Sigmoid colon (tissue), 7 donors: ENCODE data around the gene RACGAP1. TPM values are rescaled to one million over a fixed set of nuclear protein-coding genes. Genes with fewer than 3 reads are reported as not detected.

Experiments used
- DNase-seq: peaks from one replicate; pipeline ENCODE4 v3.0.0-alpha.2; 2019
- H3K27ac ChIP-seq, 4 donors: fragments of 200-600 bp; sonication (generic); one replicate each; pipeline ENCODE4 v1.5.1; 2016 to 2019; ENCODE audit warnings: mild to moderate bottlenecking in 1 of 4
- H3K27me3 ChIP-seq, 3 donors: fragments of 200-600 bp; sonication (generic); one replicate each; pipeline ENCODE4 v1.5.1; 2019; ENCODE audit warnings: mild to moderate bottlenecking in 1 of 3
- H3K36me3 ChIP-seq, 4 donors: fragments of 200-600 bp; sonication (generic); one replicate each; pipeline ENCODE4 v1.5.1; 2016 to 2019
- H3K4me1 ChIP-seq, 4 donors: fragments of 200-600 bp; sonication (generic); one replicate each; pipeline ENCODE4 v1.5.1; 2017 to 2019
- H3K4me3 ChIP-seq, 4 donors: fragments of 200-600 bp; sonication (generic); one replicate each; pipeline ENCODE4 v1.5.1; 2017 to 2019; ENCODE audit warnings: mild to moderate bottlenecking in 2 of 4, moderate library complexity in 1 of 4
- H3K9me3 ChIP-seq, 4 donors: fragments of 200-600 bp in 3 of 4; sonication (generic) in 3 of 4; one replicate each; pipeline versions ENCODE4 v1.5.1 to v1.6.1; 2013 to 2019
- EP300 ChIP-seq, 4 donors: sonication (generic); formaldehyde crosslinking; IDR thresholded peaks; one replicate each; pipeline ENCODE4 v1.6.1; 2017; ENCODE audit warnings: antibody characterized with exemption in 4 of 4
- POLR2A ChIP-seq, 2 donors: fragments of 450-650 bp; IDR thresholded peaks; one replicate each; pipeline ENCODE4 v1.6.1; 2016; ENCODE audit warnings: antibody characterized with exemption in 2 of 2, mild to moderate bottlenecking in 2 of 2, moderate library complexity in 2 of 2
- POLR2AphosphoS5 ChIP-seq, 4 donors: sonication (generic); formaldehyde crosslinking; IDR thresholded peaks; one replicate each; pipeline ENCODE4 v1.6.1; 2017; ENCODE audit warnings: antibody characterized with exemption in 4 of 4
- whole genome bisulfite sequencing, 2 donors: extraction: QIAGEN DNeasy Blood & Tissue Kit; methylation state at CpG; one replicate each; pipeline ENCODE4 v1.1.7; 2013; 5-methylcytosine and 5-hydroxymethylcytosine counted together
- intact Hi-C: fragments of 100-400 bp; cut with DNase I; formaldehyde crosslinking; loops from one replicate; pipeline ENCODE4 v1.15.1; 2023
- polyA plus RNA-seq, 3 donors: library from polyadenylated mRNA; stranded (reverse); fragments of 200-250 nt; gene quantifications; one replicate each; pipeline ENCODE4 v1.2.3, GENCODE V29; 2013
- total RNA-seq, 4 donors: library from RNA; depleted of rRNA; stranded (reverse); fragments of >200 nt; gene quantifications; one replicate each; pipeline ENCODE4 v1.1.0, GENCODE V29; 2016
- TF ChIP-seq, protein P1 (sequence below), 4 experiments: fragments of 450-650 bp in 3 of 4; fragments of 200-600 bp in 1 of 4; IDR thresholded peaks; one replicate each; pipeline ENCODE4 v1.5.1; 2016 to 2019; ENCODE audit warnings: antibody characterized with exemption in 4 of 4, mild to moderate bottlenecking in 3 of 4, moderate library complexity in 2 of 4
- donor health status: healthy with polysubstance abuse.
- donor health status: Bipolar disorder and iron deficiency.
- donor health status: healthy.

The RACGAP1 gene
- total and polyA plus RNA-seq, 7 donors, result 4.8 to 42.6 (median 22.5) TPM

- intact Hi-C loops, result no loop called here
- 85 to 95% methylated on average over 3 of the region's 3 CpGs for WGBS, 2 donors
- H3K27ac ChIP-seq, result no peak overlapping the region
- H3K4me3 ChIP-seq, result peak overlapping the region in 3 of 4 donors; percentile 25 to 37 (median 34)
- H3K36me3 ChIP-seq, result no peaks in the 10 kb centered on the region
- no peak for DNase-seq
- no peak for TF ChIP-seq EP300 (IDR thresholded peaks at IDR 0.05)
- no peak for TF ChIP-seq POLR2A (IDR thresholded peaks at IDR 0.05)
- TF ChIP-seq POLR2AphosphoS5 (IDR thresholded peaks at IDR 0.05), result no peak
- TF ChIP-seq, protein P1, sequence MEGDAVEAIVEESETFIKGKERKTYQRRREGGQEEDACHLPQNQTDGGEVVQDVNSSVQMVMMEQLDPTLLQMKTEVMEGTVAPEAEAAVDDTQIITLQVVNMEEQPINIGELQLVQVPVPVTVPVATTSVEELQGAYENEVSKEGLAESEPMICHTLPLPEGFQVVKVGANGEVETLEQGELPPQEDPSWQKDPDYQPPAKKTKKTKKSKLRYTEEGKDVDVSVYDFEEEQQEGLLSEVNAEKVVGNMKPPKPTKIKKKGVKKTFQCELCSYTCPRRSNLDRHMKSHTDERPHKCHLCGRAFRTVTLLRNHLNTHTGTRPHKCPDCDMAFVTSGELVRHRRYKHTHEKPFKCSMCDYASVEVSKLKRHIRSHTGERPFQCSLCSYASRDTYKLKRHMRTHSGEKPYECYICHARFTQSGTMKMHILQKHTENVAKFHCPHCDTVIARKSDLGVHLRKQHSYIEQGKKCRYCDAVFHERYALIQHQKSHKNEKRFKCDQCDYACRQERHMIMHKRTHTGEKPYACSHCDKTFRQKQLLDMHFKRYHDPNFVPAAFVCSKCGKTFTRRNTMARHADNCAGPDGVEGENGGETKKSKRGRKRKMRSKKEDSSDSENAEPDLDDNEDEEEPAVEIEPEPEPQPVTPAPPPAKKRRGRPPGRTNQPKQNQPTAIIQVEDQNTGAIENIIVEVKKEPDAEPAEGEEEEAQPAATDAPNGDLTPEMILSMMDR (IDR thresholded peaks at IDR 0.05), result no peak
- H3K9me3 ChIP-seq, result no peaks in the 10 kb centered on the region
- no peaks in the 10 kb centered on the region for H3K27me3 ChIP-seq
- H3K4me1 ChIP-seq, result peaks cover 0 to 16% (median 13%) of the 10 kb centered on the region in 4 donors
These were observed 24.8 kb upstream of the RACGAP1 start for GRCh38 chr12:50050119-50050385.

GRCh38 chr12:50049254-50050118, 24.2 kb upstream of the RACGAP1 start:
- no peak for DNase-seq
- Histone ChIP-seq H3K4me3 (no peak overlapping the region), H3K27me3 (no peaks in the 10 kb centered on the region), H3K27ac (no peak overlapping the region), H3K9me3 (no peaks in the 10 kb centered on the region), H3K4me1 (peaks cover 0 to 16% (median 13%) of the 10 kb centered on the region in 4 donors), H3K36me3 (no peaks in the 10 kb centered on the region)
- WGBS, 2 donors, result 86 to 89% methylated on average over 3 of the region's 3 CpGs
- no peak for TF ChIP-seq POLR2A (IDR thresholded peaks at IDR 0.05)
- intact Hi-C loops, result loop anchor here (10.0 kb wide), 1 partner anchor 185 kb away; no protein-coding TSS in a partner anchor

DNA sequence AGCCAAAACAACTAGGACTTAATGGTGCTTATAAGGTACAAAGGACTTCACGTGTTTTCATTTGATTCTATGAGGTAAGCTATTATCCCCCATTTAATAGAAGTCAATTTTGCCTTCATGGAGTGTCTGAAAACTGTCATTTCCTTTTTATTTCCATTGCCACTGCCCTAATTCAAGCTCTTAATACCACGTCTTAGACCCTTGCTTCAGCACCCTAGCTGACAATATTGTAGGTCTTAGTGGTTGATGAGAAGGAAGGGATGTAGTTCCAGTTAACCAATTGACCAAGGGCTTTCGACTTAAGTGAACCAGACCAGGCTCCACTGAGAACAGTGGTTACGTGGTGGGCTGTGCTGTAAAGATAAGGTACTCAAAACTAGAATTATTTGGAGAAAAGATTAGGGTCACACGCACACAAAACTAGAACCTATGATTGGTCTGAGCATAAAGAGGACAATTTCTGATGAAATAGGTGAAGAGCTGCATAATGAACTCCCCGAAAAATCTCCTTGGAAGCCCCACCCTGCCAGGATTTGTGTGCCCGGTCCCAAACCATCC, 22.5 kb upstream of the RACGAP1 start:
- Histone ChIP-seq H3K27ac (no peak overlapping the region), H3K36me3 (no peaks in the 10 kb centered on the region), H3K27me3 (no peaks in the 10 kb centered on the region), H3K4me3 (no peak overlapping the region), H3K4me1 (peaks cover 0 to 16% (median 13%) of the 10 kb centered on the region in 4 donors), H3K9me3 (no peaks in the 10 kb centered on the region)
- WGBS, 2 donors, result 89 to 92% methylated on average over 7 of the region's 7 CpGs
- no peak for DNase-seq
- intact Hi-C loops, result loop anchor here (10.0 kb wide), 1 partner anchor 183 kb away; no protein-coding TSS in a partner anchor
- TF ChIP-seq EP300 (IDR thresholded peaks at IDR 0.05) (no peak), POLR2AphosphoS5 (IDR thresholded peaks at IDR 0.05) (no peak), POLR2A (IDR thresholded peaks at IDR 0.05) (no peak)
- TF ChIP-seq, protein P1 (IDR thresholded peaks at IDR 0.05), result no peak

DNA sequence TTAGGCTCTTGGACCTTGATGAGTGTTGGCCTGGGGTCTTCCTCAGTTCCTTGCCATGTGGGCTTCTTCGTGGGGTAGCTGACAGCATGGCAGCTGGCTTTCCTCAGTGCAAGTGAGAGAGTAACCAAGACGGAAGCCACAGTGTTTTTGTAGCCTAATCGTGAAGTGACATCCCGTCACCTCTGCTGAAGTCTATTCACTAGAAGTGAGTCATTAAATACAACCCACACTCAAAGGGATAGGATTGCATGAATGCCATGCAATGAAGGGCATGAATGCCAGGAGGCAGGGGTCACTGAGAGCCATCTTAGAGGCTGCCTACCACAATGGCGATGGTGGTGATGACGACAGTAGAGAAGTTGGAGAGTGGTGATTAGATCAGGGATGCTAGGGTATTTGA, 18.6 kb upstream of the RACGAP1 start:
- no peak for DNase-seq
- 82 to 83% methylated on average over 6 of the region's 6 CpGs for WGBS, 2 donors
- intact Hi-C loops, result loop anchor here (10.0 kb wide), 1 partner anchor 179 kb away; no protein-coding TSS in a partner anchor
- TF ChIP-seq POLR2A (IDR thresholded peaks at IDR 0.05) (no peak), POLR2AphosphoS5 (IDR thresholded peaks at IDR 0.05) (no peak), EP300 (IDR thresholded peaks at IDR 0.05) (no peak)
- TF ChIP-seq, protein P1 (IDR thresholded peaks at IDR 0.05), result no peak
- no peaks in the 10 kb centered on the region for H3K4me1 ChIP-seq
- no peaks in the 10 kb centered on the region for H3K36me3 ChIP-seq
- H3K27ac ChIP-seq, result no peak overlapping the region
- H3K4me3 ChIP-seq, result no peak overlapping the region
- H3K9me3 ChIP-seq, result no peaks in the 10 kb centered on the region
- H3K27me3 ChIP-seq, result no peaks in the 10 kb centered on the region

- Histone ChIP-seq H3K4me1 (no peaks in the 10 kb centered on the region), H3K27me3 (no peaks in the 10 kb centered on the region), H3K4me3 (no peak overlapping the region), H3K36me3 (no peaks in the 10 kb centered on the region), H3K9me3 (no peaks in the 10 kb centered on the region), H3K27ac (no peak overlapping the region)
- intact Hi-C loops, result loop anchor here (10.0 kb wide), 1 partner anchor 179 kb away; no protein-coding TSS in a partner anchor
- TF ChIP-seq POLR2AphosphoS5 (IDR thresholded peaks at IDR 0.05), result no peak
- no peak for TF ChIP-seq EP300 (IDR thresholded peaks at IDR 0.05)
- TF ChIP-seq, protein P1 (IDR thresholded peaks at IDR 0.05), result no peak
- TF ChIP-seq POLR2A (IDR thresholded peaks at IDR 0.05), result no peak
- 88 to 89% methylated on average over 2 of the region's 2 CpGs for WGBS, 2 donors
- DNase-seq, result no peak
These were observed 18.0 kb upstream of the RACGAP1 start for GRCh38 chr12:50043308-50043707.
